Neural progenitor cell (in vitro differentiated cells): Measurements from ENCODE around the gene GLTP. TPM values are rescaled to one million over a fixed set of nuclear protein-coding genes. Genes with fewer than 3 reads are reported as not detected.

Experiments used
- DNase-seq: peaks from one replicate; pipeline ENCODE4 v3.0.0-alpha.2; 2016; ENCODE audit warnings: low spot score
- H2AFZ ChIP-seq: fragments of 200-600 bp; sonication (generic); replicated peaks from 2 replicates; pipeline ENCODE4 v1.6.1; 2016; ENCODE audit warnings: antibody characterized with exemption
- H3F3A ChIP-seq: fragments of 200-600 bp; sonication (generic); 2 replicates; pipeline ENCODE4 v1.6.1; 2016; ENCODE audit warnings: antibody characterized with exemption, low read depth
- H3K27ac ChIP-seq: fragments of 200-600 bp; sonication (generic); 2 replicates; pipeline ENCODE4 v1.5.1; 2016; ENCODE audit warnings: mild to moderate bottlenecking
- H3K27me3 ChIP-seq: fragments of 200-600 bp; sonication (generic); 2 replicates; pipeline ENCODE4 v1.6.1; 2016; ENCODE audit warnings: mild to moderate bottlenecking, moderate library complexity
- H3K36me3 ChIP-seq: fragments of 200-600 bp; sonication (generic); 2 replicates; pipeline ENCODE4 v1.5.1; 2016
- H3K4me1 ChIP-seq: fragments of 200-600 bp; sonication (generic); 2 replicates; pipeline ENCODE4 v1.6.1; 2016; ENCODE audit warnings: mixed run types
- H3K4me2 ChIP-seq: fragments of 200-600 bp; sonication (generic); 2 replicates; pipeline ENCODE4 v1.6.1; 2016
- H3K4me3 ChIP-seq: fragments of 200-600 bp; sonication (generic); 2 replicates; pipeline ENCODE4 v1.5.1; 2016
- H3K79me2 ChIP-seq: fragments of 200-600 bp; sonication (generic); 2 replicates; pipeline ENCODE4 v1.6.1; 2016; ENCODE audit warnings: low read depth
- H3K9ac ChIP-seq: fragments of 200-600 bp; sonication (generic); 2 replicates; pipeline ENCODE4 v1.6.1; 2016
- H3K9me3 ChIP-seq: fragments of 200-600 bp; sonication (generic); 2 replicates; pipeline ENCODE4 v1.5.1; 2016; ENCODE audit warnings: low read depth
- H4K20me1 ChIP-seq: fragments of 200-600 bp; sonication (generic); 2 replicates; pipeline ENCODE4 v1.6.1; 2016; ENCODE audit warnings: low read depth
- H3K27ac Mint-ChIP-seq: 3 replicates; pipeline ENCODE4 v1.8.0; 2021; ENCODE audit warnings: mixed read lengths
- H3K27me3 Mint-ChIP-seq: 2 replicates; pipeline ENCODE4 v1.8.0; 2022; ENCODE audit warnings: low read depth, mild to moderate bottlenecking, inconsistent platforms, moderate library complexity, mixed read lengths; ENCODE audit not compliant: insufficient read depth
- H3K36me3 Mint-ChIP-seq: 3 replicates; pipeline ENCODE4 v1.8.0; 2021; ENCODE audit warnings: mixed read lengths
- H3K4me1 Mint-ChIP-seq: 3 replicates; pipeline ENCODE4 v1.8.0; 2021; ENCODE audit warnings: mixed read lengths
- H3K4me3 Mint-ChIP-seq: 3 replicates; pipeline ENCODE4 v1.8.0; 2021; ENCODE audit warnings: mild to moderate bottlenecking, moderate library complexity, mixed read lengths
- H3K9me3 Mint-ChIP-seq: 3 replicates; pipeline ENCODE4 v1.8.0; 2020; ENCODE audit warnings: mixed read lengths
- EZH2 ChIP-seq: fragments of 200-600 bp; sonication (generic); IDR thresholded peaks from 2 replicates; pipeline ENCODE4 v1.6.1; 2017; ENCODE audit warnings: antibody characterized with exemption, mild to moderate bottlenecking, moderate library complexity
- EZH2phosphoT487 ChIP-seq: fragments of 200-600 bp; sonication (generic); IDR thresholded peaks from 2 replicates; pipeline ENCODE4 v1.6.1; 2017; ENCODE audit warnings: antibody characterized with exemption
- total RNA-seq: library from RNA; depleted of rRNA; stranded (reverse); fragments of >200 nt; gene quantifications from 2 replicates; pipeline ENCODE4 v1.2.3, GENCODE V29; 2015; ENCODE audit warnings: low replicate concordance
- TF ChIP-seq, protein P1 (sequence below): fragments of 200-600 bp; sonication (generic); IDR thresholded peaks from 2 replicates; pipeline ENCODE4 v1.5.1; 2017; ENCODE audit warnings: antibody characterized with exemption, mild to moderate bottlenecking

GLTP gene
- total RNA-seq, 1 donor from 2014 or later: 24.0 TPM

DNA sequence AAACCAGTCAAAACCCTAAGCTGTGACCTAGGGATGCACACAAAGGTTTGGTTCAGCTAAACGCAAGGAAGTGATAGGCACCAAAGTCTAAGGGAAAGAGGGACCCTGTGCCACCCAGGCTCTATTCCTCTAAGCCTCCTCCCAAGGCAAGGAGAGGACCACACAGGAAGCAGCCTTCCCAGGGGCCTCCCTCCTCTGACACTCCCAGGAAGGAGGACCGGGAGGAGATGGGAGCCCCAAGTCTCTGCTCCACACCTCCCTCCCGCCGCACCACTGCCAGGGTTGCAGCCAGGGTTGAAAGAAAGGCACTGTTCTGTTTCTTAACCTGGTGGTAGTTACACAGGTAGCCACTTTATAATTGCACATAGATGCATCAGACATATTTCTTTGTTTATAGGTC lies 41.6 kb upstream of the GLTP start:
- Histone ChIP-seq H3K4me1 (no peaks in the 10 kb centered on the region), H3K9ac (no peak overlapping the region), H3K9me3 (no peaks in the 10 kb centered on the region), H3K4me2 (no peak overlapping the region), H3K27me3 (no peaks in the 10 kb centered on the region), H2AFZ (no peak overlapping the region), H3F3A (no peaks in the 10 kb centered on the region), H3K27ac (no peak overlapping the region), H3K4me3 (no peak overlapping the region), H3K79me2 (no peaks in the 10 kb centered on the region), H4K20me1 (no peaks in the 10 kb centered on the region), H3K36me3 (no peaks in the 10 kb centered on the region)
- Mint-ChIP-seq H3K4me1 (peaks cover 7% of the 10 kb centered on the region), H3K36me3 (peaks cover 14% of the 10 kb centered on the region), H3K9me3 (no peaks in the 10 kb centered on the region), H3K27ac (no peak overlapping the region), H3K4me3 (no peak overlapping the region), H3K27me3 (peaks cover 5% of the 10 kb centered on the region)
- DNase-seq: no peak
- TF ChIP-seq EZH2phosphoT487 (no peak), EZH2 (no peak)
- TF ChIP-seq, protein P1, sequence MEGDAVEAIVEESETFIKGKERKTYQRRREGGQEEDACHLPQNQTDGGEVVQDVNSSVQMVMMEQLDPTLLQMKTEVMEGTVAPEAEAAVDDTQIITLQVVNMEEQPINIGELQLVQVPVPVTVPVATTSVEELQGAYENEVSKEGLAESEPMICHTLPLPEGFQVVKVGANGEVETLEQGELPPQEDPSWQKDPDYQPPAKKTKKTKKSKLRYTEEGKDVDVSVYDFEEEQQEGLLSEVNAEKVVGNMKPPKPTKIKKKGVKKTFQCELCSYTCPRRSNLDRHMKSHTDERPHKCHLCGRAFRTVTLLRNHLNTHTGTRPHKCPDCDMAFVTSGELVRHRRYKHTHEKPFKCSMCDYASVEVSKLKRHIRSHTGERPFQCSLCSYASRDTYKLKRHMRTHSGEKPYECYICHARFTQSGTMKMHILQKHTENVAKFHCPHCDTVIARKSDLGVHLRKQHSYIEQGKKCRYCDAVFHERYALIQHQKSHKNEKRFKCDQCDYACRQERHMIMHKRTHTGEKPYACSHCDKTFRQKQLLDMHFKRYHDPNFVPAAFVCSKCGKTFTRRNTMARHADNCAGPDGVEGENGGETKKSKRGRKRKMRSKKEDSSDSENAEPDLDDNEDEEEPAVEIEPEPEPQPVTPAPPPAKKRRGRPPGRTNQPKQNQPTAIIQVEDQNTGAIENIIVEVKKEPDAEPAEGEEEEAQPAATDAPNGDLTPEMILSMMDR: no peak

DNA sequence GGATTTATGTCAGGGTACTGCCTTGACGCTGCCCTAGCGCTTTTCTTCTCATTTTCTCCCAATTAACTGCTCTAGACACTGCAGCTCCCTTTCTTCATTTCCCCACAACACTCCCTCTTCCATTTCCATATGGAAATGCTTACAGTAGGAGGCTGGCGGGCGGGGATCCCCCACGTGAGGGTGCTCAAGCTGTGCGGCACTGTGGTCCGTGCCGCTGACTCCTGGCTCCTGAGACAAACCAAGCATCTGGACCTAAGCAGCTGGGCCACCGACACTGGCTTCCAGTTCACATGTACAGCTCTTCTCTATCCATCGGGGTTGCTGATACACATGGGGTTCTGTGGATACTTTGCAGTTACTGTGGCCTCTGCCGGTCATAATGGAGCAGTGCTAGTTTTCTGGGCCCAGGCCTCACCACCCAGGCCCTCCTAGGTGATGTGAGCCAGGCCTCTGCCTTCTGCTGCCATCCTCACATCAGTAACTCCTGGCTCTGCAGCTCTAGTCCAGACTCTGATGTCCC lies 40.0 kb upstream of the GLTP start:
- Histone ChIP-seq H3K4me3 (no peak overlapping the region), H3K27ac (no peak overlapping the region), H3K9me3 (no peaks in the 10 kb centered on the region), H3F3A (no peaks in the 10 kb centered on the region), H2AFZ (no peak overlapping the region), H3K79me2 (no peaks in the 10 kb centered on the region), H3K4me2 (no peak overlapping the region), H3K27me3 (no peaks in the 10 kb centered on the region), H3K4me1 (no peaks in the 10 kb centered on the region), H4K20me1 (no peaks in the 10 kb centered on the region), H3K36me3 (no peaks in the 10 kb centered on the region), H3K9ac (no peak overlapping the region)
- H3K4me1 Mint-ChIP-seq: peaks cover 7% of the 10 kb centered on the region
- peaks cover 7% of the 10 kb centered on the region for H3K27me3 Mint-ChIP-seq
- H3K9me3 Mint-ChIP-seq: no peaks in the 10 kb centered on the region
- no peak for DNase-seq
- H3K36me3 Mint-ChIP-seq: peaks cover 25% of the 10 kb centered on the region
- H3K27ac Mint-ChIP-seq: no peak overlapping the region
- TF ChIP-seq, protein P1: no peak
- no peak for TF ChIP-seq EZH2phosphoT487
- TF ChIP-seq EZH2: no peak
- H3K4me3 Mint-ChIP-seq: no peak overlapping the region

DNA sequence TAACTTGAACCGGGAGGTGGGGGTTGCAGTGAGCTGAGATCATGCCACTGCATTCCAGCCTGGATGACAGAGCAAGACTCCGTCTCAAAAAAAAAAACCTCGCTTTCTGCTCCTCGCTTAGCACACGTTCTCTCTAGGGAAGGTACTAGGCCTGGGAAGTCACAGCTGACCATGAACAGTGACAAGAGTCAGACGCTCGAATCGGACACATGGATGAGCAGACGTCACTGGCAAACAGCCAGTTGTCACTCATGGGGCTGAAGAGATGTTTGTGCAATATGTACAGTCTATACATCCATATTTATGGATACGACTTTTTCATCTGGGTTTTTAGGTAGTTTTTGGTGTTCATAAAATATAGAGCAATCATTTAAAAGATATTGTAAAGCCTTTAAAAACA lies 39.1 kb upstream of the GLTP start:
- H3F3A ChIP-seq: no peaks in the 10 kb centered on the region
- no peaks in the 10 kb centered on the region for H3K36me3 ChIP-seq
- TF ChIP-seq EZH2 (no peak), EZH2phosphoT487 (no peak)
- TF ChIP-seq, protein P1: no peak
- Mint-ChIP-seq H3K27ac (no peak overlapping the region), H3K27me3 (peaks cover 6% of the 10 kb centered on the region), H3K36me3 (peaks cover 23% of the 10 kb centered on the region), H3K4me3 (no peak overlapping the region), H3K9me3 (no peaks in the 10 kb centered on the region), H3K4me1 (peaks cover 2% of the 10 kb centered on the region)
- no peak overlapping the region for H2AFZ ChIP-seq
- no peaks in the 10 kb centered on the region for H3K79me2 ChIP-seq
- H3K4me2 ChIP-seq: no peak overlapping the region
- H3K4me3 ChIP-seq: no peak overlapping the region
- no peaks in the 10 kb centered on the region for H3K4me1 ChIP-seq
- no peak for DNase-seq
- no peak overlapping the region for H3K27ac ChIP-seq
- no peaks in the 10 kb centered on the region for H3K9me3 ChIP-seq
- H4K20me1 ChIP-seq: no peaks in the 10 kb centered on the region
- H3K27me3 ChIP-seq: no peaks in the 10 kb centered on the region
- H3K9ac ChIP-seq: no peak overlapping the region
